ENCODE data around the gene CHST4. TPM values are rescaled to one million over a fixed set of nuclear protein-coding genes. Genes with fewer than 3 reads are reported as not detected.

Gene CHST4
- not detected in 2 replicates for total RNA-seq

DNA sequence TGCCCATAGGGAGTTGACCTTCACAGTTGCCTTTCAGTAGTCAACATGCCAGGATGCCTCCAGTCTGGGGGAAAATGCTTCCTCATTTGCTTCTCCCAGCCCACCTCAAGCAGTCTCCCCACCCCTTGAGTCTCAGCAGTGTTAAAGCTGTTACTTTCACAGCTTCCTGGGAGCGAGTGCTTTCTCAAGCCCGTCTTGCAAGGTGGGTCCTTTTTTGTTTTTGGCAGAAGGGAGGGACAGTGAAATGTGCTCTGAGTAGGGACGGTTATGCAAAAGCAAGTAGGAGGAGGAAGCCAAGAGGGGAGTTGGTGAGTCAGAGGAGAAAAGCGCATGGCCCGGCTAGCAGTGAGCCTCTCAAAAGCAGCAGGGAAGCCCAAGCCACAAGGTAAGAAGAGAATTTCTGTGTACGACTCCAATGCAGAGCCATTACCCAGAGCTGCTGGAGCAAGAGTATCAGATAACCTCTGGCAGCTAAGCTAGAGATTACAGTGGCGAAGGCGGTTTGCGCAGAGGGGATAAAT lies at the start of gene CHST4:
Gene CHST4 (plus strand): TSS at position 316 of the 521 bp plus-strand sequence. CDS start 10,252 bp downstream, outside the sequence.

DNA sequence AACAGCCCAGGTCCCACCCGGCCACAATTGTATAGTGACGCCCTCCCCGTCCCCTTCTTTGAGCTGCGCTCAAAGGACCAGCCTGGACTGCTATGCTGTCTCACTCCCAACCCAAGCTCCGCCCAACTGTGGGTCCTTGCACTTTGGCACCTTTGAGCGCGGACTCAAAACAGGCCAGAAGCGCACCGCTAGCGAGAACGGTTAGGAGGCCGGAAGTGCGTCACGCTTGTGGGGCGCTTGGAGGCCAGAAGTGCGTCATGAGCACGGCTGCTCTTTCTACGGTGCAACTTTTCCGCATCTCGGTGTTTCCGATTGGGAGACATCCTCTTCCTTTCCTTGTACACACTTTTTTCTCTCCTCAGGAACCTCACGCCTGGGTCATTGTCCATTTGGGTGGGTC lies 37.1 kb upstream of the CHST4 start, which contains the start of gene ZNF19:
Gene ZNF19 (minus strand): TSS at position 203 of the 400 bp plus-strand sequence. CDS start 7,210 bp downstream, outside the sequence.

GRCh38 chr16:71576971-71577370 lies 50.7 kb downstream of the CHST4 start, which contains the start of gene TAT:
TAT (minus strand) TSS chr16:71577092; CDS start chr16:71576415, 677 bp downstream.

Other genes starting within 250 kb of the CHST4 start
- 20.8 and 26.9 TPM in 2 replicates for gene CMTR2, start 237.0 kb upstream of the CHST4 start, total RNA-seq
- not detected in 2 replicates for gene CALB2, start 167.7 kb upstream of the CHST4 start, total RNA-seq
- not detected in 2 replicates for gene TLE7, start 84.4 kb upstream of the CHST4 start, total RNA-seq
- 4.2 and 7.2 TPM in 2 replicates for gene ZNF23, start 64.2 kb upstream of the CHST4 start, total RNA-seq
- 0.94 and 1.5 TPM in 2 replicates for gene ZNF19, start 37.1 kb upstream of the CHST4 start, total RNA-seq
- not detected in 2 replicates for gene TAT, start 50.7 kb downstream of the CHST4 start, total RNA-seq
- gene MARVELD3, start 99.8 kb downstream of the CHST4 start, total RNA-seq = not detected in 2 replicates
- 4.9 and 7.1 TPM in 2 replicates for gene PHLPP2, start 198.3 kb downstream of the CHST4 start, total RNA-seq

Measured in endothelial cell of coronary artery (primary cell).